Measurements from ENCODE around the gene ACSL1. TPM values are rescaled to one million over a fixed set of nuclear protein-coding genes. Genes with fewer than 3 reads are reported as not detected.

The ACSL1 gene
- total and polyA plus RNA-seq, 2 donors from 2014 or later: 98.1 to 322 TPM

GRCh38 chr4:184750926-184751584 lies 74.7 kb downstream of the ACSL1 start:
- TF ChIP-seq, protein P1, sequence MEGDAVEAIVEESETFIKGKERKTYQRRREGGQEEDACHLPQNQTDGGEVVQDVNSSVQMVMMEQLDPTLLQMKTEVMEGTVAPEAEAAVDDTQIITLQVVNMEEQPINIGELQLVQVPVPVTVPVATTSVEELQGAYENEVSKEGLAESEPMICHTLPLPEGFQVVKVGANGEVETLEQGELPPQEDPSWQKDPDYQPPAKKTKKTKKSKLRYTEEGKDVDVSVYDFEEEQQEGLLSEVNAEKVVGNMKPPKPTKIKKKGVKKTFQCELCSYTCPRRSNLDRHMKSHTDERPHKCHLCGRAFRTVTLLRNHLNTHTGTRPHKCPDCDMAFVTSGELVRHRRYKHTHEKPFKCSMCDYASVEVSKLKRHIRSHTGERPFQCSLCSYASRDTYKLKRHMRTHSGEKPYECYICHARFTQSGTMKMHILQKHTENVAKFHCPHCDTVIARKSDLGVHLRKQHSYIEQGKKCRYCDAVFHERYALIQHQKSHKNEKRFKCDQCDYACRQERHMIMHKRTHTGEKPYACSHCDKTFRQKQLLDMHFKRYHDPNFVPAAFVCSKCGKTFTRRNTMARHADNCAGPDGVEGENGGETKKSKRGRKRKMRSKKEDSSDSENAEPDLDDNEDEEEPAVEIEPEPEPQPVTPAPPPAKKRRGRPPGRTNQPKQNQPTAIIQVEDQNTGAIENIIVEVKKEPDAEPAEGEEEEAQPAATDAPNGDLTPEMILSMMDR (IDR thresholded peaks at IDR 0.05; ENCODE audit: borderline replicate concordance, extremely low read depth, insufficient read depth): no peak
- DNase-seq: no peak

GRCh38 chr4:184748251-184748652 lies 77.5 kb downstream of the ACSL1 start:
- FAIRE-seq (no peak), DNase-seq (peak in 3 of 5 donors; percentile 40 to 54 (median 43))
- no peaks in the 10 kb centered on the region for H3K27me3 ChIP-seq (ENCODE audit: control insufficient read depth, insufficient read depth, low read length)
- TF ChIP-seq, protein P1 (IDR thresholded peaks at IDR 0.05; ENCODE audit: borderline replicate concordance, extremely low read depth, insufficient read depth): no peak
- H3K36me3 ChIP-seq (ENCODE audit: control insufficient read depth in 2 of 3, insufficient read depth in 3 of 3, low read length in 3 of 3): peaks cover 0 to 4% (median 0%) of the 10 kb centered on the region in 3 donors
- peak overlapping the region; percentile 92 to 98 for H3K27ac ChIP-seq (ENCODE audit: low read depth in 2 of 2, low read length in 2 of 2)
- no peaks in the 10 kb centered on the region for H3K9me3 ChIP-seq (ENCODE audit: control insufficient read depth in 2 of 3, insufficient read depth in 1 of 3, low read length in 3 of 3)
- intact Hi-C loops (cut with DNase I): no loop called here
- H3K4me3 ChIP-seq (ENCODE audit: low read length in 3 of 3): no peak overlapping the region
- H3K4me1 ChIP-seq (ENCODE audit: control insufficient read depth in 2 of 3, insufficient read depth in 2 of 3, low read depth in 1 of 3, low read length in 3 of 3): peaks cover 3 to 47% (median 38%) of the 10 kb centered on the region in 3 donors
- H3K9ac ChIP-seq (ENCODE audit: low read length in 3 of 3): peak overlapping the region in 1 of 3 donors; percentile 1

More at GRCh38 chr4:184750926-184751584, 74.7 kb downstream of the ACSL1 start:
- H3K27me3 ChIP-seq (ENCODE audit: control insufficient read depth, insufficient read depth, low read length): no peaks in the 10 kb centered on the region
- peaks cover under 1 to 34% (median 24%) of the 10 kb centered on the region in 3 donors for H3K4me1 ChIP-seq (ENCODE audit: control insufficient read depth in 2 of 3, insufficient read depth in 2 of 3, low read depth in 1 of 3, low read length in 3 of 3)
- H3K9ac ChIP-seq (ENCODE audit: low read length in 3 of 3): no peak overlapping the region
- no peak overlapping the region for H3K27ac ChIP-seq (ENCODE audit: low read depth in 2 of 2, low read length in 2 of 2)
- no peaks in the 10 kb centered on the region for H3K9me3 ChIP-seq (ENCODE audit: control insufficient read depth in 2 of 3, insufficient read depth in 1 of 3, low read length in 3 of 3)
- no peak for FAIRE-seq
- no peak overlapping the region for H3K4me3 ChIP-seq (ENCODE audit: low read length in 3 of 3)
- peaks cover 0 to 26% (median 9%) of the 10 kb centered on the region in 3 donors for H3K36me3 ChIP-seq (ENCODE audit: control insufficient read depth in 2 of 3, insufficient read depth in 3 of 3, low read length in 3 of 3)
- intact Hi-C loops (cut with DNase I): no loop called here

GRCh38 chr4:184747034-184747830 lies 78.5 kb downstream of the ACSL1 start:
- no peaks in the 10 kb centered on the region for H3K27me3 ChIP-seq (ENCODE audit: control insufficient read depth, insufficient read depth, low read length)
- H3K36me3 ChIP-seq (ENCODE audit: control insufficient read depth in 2 of 3, insufficient read depth in 3 of 3, low read length in 3 of 3): no peaks in the 10 kb centered on the region
- intact Hi-C loops (cut with DNase I): no loop called here
- peak overlapping the region in 2 of 3 donors; percentile 74 for H3K9ac ChIP-seq (ENCODE audit: low read length in 3 of 3)
- TF ChIP-seq, protein P1 (IDR thresholded peaks at IDR 0.05; ENCODE audit: borderline replicate concordance, extremely low read depth, insufficient read depth): no peak
- DNase-seq: no peak
- peaks cover 3 to 47% (median 38%) of the 10 kb centered on the region in 3 donors for H3K4me1 ChIP-seq (ENCODE audit: control insufficient read depth in 2 of 3, insufficient read depth in 2 of 3, low read depth in 1 of 3, low read length in 3 of 3)
- peak overlapping the region in 1 of 3 donors; percentile 8 for H3K4me3 ChIP-seq (ENCODE audit: low read length in 3 of 3)
- peak overlapping the region; percentile 92 to 98 for H3K27ac ChIP-seq (ENCODE audit: low read depth in 2 of 2, low read length in 2 of 2)
- H3K9me3 ChIP-seq (ENCODE audit: control insufficient read depth in 2 of 3, insufficient read depth in 1 of 3, low read length in 3 of 3): no peaks in the 10 kb centered on the region
- FAIRE-seq: no peak

Measured in kidney (tissue), 14 donors.